GM13977 (cell line): ENCODE results near the gene CILP2.

Experiments used
- DNase-seq: peaks from one replicate; pipeline ENCODE4 v3.0.0; 2012; ENCODE audit warnings: low spot score
- in situ Hi-C: fragments of 300-500 bp; cut with MboI; formaldehyde crosslinking; loops from one replicate; pipeline ENCODE4 v1.12.0; 2022; ENCODE audit warnings: low sequenced_read_pairs, low pct_unique_long_range_greater_than_20kb, mixed read lengths, inconsistent platforms; ENCODE audit not compliant: unreplicated experiment
- TF ChIP-seq, protein P1 (sequence below): IDR thresholded peaks from 2 replicates; pipeline ENCODE4 v1.5.1; 2012; ENCODE audit warnings: mild to moderate bottlenecking, control low read depth; ENCODE audit not compliant: insufficient read depth; ENCODE audit errors: extremely low read depth, missing control alignments

The CILP2 gene

GRCh38 chr19:19544257-19544953 lies 6.3 kb downstream of the CILP2 start:
- no peak for DNase-seq
- TF ChIP-seq, protein P1, sequence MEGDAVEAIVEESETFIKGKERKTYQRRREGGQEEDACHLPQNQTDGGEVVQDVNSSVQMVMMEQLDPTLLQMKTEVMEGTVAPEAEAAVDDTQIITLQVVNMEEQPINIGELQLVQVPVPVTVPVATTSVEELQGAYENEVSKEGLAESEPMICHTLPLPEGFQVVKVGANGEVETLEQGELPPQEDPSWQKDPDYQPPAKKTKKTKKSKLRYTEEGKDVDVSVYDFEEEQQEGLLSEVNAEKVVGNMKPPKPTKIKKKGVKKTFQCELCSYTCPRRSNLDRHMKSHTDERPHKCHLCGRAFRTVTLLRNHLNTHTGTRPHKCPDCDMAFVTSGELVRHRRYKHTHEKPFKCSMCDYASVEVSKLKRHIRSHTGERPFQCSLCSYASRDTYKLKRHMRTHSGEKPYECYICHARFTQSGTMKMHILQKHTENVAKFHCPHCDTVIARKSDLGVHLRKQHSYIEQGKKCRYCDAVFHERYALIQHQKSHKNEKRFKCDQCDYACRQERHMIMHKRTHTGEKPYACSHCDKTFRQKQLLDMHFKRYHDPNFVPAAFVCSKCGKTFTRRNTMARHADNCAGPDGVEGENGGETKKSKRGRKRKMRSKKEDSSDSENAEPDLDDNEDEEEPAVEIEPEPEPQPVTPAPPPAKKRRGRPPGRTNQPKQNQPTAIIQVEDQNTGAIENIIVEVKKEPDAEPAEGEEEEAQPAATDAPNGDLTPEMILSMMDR, result no peak
- in situ Hi-C loops, result loop anchor here (25.0 kb wide), 2 partner anchors 418 to 693 kb away; no protein-coding TSS in a partner anchor

GRCh38 chr19:19544954-19545591 lies 7.0 kb downstream of the CILP2 start:
- no peak for DNase-seq
- in situ Hi-C loops, result loop anchor here (25.0 kb wide), 2 partner anchors 417 to 692 kb away; no protein-coding TSS in a partner anchor
- TF ChIP-seq, protein P1, result no peak

GRCh38 chr19:19545707-19546106 lies 7.6 kb downstream of the CILP2 start:
- TF ChIP-seq, protein P1, result no peak
- in situ Hi-C loops, result loop anchor here (25.0 kb wide), 2 partner anchors 417 to 692 kb away; no protein-coding TSS in a partner anchor
- DNase-seq, result no peak

GRCh38 chr19:19546751-19547162 lies 8.7 kb downstream of the CILP2 start:
- DNase-seq, result no peak
- TF ChIP-seq, protein P1, result no peak
- in situ Hi-C loops, result loop anchor here (25.0 kb wide), 2 partner anchors 416 to 691 kb away; no protein-coding TSS in a partner anchor

DNA sequence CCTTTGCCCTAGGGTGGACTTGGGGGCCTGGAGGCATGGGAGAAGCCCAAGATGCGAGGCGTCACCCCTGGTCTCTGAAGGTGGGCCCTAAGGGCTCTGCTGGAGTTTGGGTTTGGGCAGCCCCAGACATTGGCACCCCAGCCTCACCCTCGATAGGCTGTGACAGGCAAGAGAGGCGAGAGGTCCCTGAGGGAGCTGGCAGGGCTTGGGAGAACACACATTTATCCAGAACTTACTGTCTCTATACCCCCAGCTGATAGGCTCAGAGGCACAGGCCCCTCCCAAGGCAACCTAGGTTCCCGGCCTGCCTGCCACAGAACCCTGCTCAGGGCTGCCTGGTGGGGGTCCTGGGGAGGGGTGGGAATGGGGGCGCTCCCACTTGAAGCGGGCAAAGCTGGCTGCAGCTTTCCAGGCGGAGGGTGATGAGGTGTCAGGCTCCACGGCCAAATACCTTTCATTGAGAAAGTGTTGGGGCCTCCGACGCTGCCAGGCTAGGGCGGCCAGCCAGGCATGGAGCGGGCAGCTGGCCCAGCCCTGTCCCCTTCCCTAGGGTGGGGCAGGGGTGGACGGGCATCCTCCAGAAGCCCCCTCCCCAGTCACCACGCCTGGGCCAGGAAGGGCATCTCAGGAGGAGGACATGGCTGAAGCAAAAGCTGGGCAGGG lies 9.7 kb downstream of the CILP2 start:
- TF ChIP-seq, protein P1, result no peak
- in situ Hi-C loops, result loop anchor here (25.0 kb wide), 2 partner anchors 414 to 689 kb away; no protein-coding TSS in a partner anchor

More for the DNA sequence above, 9.7 kb downstream of the CILP2 start:
- no peak for DNase-seq
